ENCODE results near the gene ZC3H12A.

DNA sequence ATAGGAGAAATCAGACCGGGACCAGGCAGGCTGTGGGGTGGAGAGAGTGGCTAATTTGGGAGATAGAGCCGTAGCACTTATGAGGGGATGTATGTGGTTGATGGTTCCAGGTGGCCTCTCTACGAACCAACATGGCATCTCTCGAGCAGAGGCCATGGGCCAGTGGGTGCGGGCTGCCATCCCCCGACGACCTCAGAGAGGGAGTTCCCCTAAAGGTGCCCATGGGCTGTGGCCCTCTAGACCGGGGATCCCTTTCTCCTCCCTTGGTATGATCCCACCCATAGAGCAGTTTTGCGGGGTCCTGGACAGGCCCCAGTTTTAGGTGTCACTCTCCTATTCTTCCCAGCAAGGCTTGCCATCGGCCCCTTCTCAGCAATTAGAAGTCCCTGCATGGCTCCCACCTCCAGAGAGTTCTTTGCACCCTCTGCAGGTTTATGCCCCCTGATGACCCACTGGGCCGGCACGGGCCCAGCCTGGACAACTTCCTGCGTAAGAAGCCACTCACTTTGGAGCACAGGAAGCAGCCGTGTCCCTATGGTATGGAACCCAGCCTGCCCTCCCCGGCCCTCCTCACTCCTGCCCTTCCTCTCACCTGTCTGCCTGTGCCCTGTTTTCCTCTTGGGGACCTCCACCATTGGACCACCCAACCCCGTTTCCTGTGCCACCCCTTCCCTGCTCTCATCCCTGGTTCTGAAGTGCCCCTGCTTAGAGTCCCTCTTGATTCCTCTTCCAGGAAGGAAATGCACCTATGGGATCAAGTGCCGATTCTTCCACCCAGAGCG, 7.8 kb downstream of the ZC3H12A start:
- TF ChIP-seq ZNF274 (IDR thresholded peaks at IDR 0.05; ENCODE audit: low read depth, low read length) (no peak), YY1 (IDR thresholded peaks at IDR 0.05; ENCODE audit: insufficient read depth, insufficient read length) (no peak)
